DND-41 (cell line): Measurements from ENCODE around the gene SLC16A13.
"Not testable (repeated sequence)": the region's sequence is repeated elsewhere in the genome, so short reads cannot be mapped to it uniquely, and the experiment has no call there.

Experiments used
- ATAC-seq: fragments of 200-7000 bp; cut with Tn5 transposase; 3 replicates; pipeline ENCODE4 v1.9.1; 2021; ENCODE audit warnings: low read depth; ENCODE audit not compliant: insufficient read depth
- DNase-seq: peaks from one replicate; pipeline ENCODE4 v3.0.0-alpha.2; 2020
- H2AFZ ChIP-seq: 2 replicates; pipeline ENCODE4 v1.6.0; 2012; ENCODE audit warnings: low read depth, low read length
- H3K27ac ChIP-seq: 2 replicates; pipeline ENCODE4 v1.5.1; 2012; ENCODE audit warnings: low read length, inconsistent platforms
- H3K27me3 ChIP-seq: fragments of 200-600 bp; sonication (generic); 2 replicates; pipeline ENCODE4 v1.6.0; 2012; ENCODE audit warnings: low read length, mild to moderate bottlenecking, inconsistent platforms; ENCODE audit not compliant: insufficient read depth, poor library complexity
- H3K36me3 ChIP-seq: 2 replicates; pipeline ENCODE4 v1.5.1; 2012; ENCODE audit warnings: low read length, inconsistent platforms; ENCODE audit not compliant: insufficient read depth
- H3K4me1 ChIP-seq: 2 replicates; pipeline ENCODE4 v1.5.1; 2012; ENCODE audit warnings: mild to moderate bottlenecking, low read length; ENCODE audit not compliant: insufficient read depth
- H3K4me2 ChIP-seq: 2 replicates; pipeline ENCODE4 v1.6.0; 2012; ENCODE audit warnings: mild to moderate bottlenecking, moderate library complexity, low read length, inconsistent platforms; ENCODE audit not compliant: insufficient read depth
- H3K4me3 ChIP-seq, 2 experiments: fragments of 200-600 bp in 1 of 2; shearing (Covaris generic) in 1 of 2; 2 replicates each; pipeline ENCODE4 v1.5.1; 2012 to 2016; ENCODE audit warnings: inconsistent platforms in 2 of 2, low read length in 2 of 2, mild to moderate bottlenecking in 2 of 2, low read depth in 1 of 2, moderate library complexity in 1 of 2
- H3K79me2 ChIP-seq: 2 replicates; pipeline ENCODE4 v1.6.0; 2012; ENCODE audit warnings: low read length, inconsistent platforms; ENCODE audit not compliant: insufficient read depth
- H3K9ac ChIP-seq: 2 replicates; pipeline ENCODE4 v1.6.0; 2012; ENCODE audit warnings: low read depth, mild to moderate bottlenecking, inconsistent platforms, low read length, moderate library complexity
- H3K9me3 ChIP-seq: 2 replicates; pipeline ENCODE4 v1.5.1; 2012; ENCODE audit warnings: low read length, moderate library complexity, mild to moderate bottlenecking, inconsistent platforms; ENCODE audit not compliant: insufficient read depth, severe bottlenecking
- H4K20me1 ChIP-seq: 2 replicates; pipeline ENCODE4 v1.6.0; 2012; ENCODE audit warnings: low read length; ENCODE audit not compliant: insufficient read depth
- EZH2 ChIP-seq: IDR thresholded peaks from 3 replicates; pipeline ENCODE4 v1.6.1; 2012; ENCODE audit warnings: borderline replicate concordance, low read depth, mild to moderate bottlenecking, moderate library complexity, low read length, inconsistent platforms; ENCODE audit not compliant: severe bottlenecking
- TF ChIP-seq, protein P1 (sequence below): IDR thresholded peaks from 2 replicates; pipeline ENCODE4 v1.5.1; 2012; ENCODE audit warnings: borderline replicate concordance, low read length, moderate library complexity, mild to moderate bottlenecking; ENCODE audit not compliant: poor library complexity, severe bottlenecking; ENCODE audit errors: extremely low read depth

Gene SLC16A13

GRCh38 chr17:7081341-7082062, 45.7 kb downstream of the SLC16A13 start:
- Histone ChIP-seq H3K4me1 (no peaks in the 10 kb centered on the region), H3K4me2 (no peak overlapping the region), H2AFZ (no peak overlapping the region), H3K9ac (no peak overlapping the region), H3K9me3 (no peaks in the 10 kb centered on the region), H3K36me3 (no peaks in the 10 kb centered on the region), H3K27ac (no peak overlapping the region), H4K20me1 (no peaks in the 10 kb centered on the region), H3K27me3 (no peaks in the 10 kb centered on the region), H3K79me2 (no peaks in the 10 kb centered on the region), H3K4me3 (no peak overlapping the region)
- DNase-seq (peak; percentile 20), ATAC-seq (peak; percentile 33; the same call in 1 of the 3 replicates)
- no peak for TF ChIP-seq EZH2
- TF ChIP-seq, protein P1, sequence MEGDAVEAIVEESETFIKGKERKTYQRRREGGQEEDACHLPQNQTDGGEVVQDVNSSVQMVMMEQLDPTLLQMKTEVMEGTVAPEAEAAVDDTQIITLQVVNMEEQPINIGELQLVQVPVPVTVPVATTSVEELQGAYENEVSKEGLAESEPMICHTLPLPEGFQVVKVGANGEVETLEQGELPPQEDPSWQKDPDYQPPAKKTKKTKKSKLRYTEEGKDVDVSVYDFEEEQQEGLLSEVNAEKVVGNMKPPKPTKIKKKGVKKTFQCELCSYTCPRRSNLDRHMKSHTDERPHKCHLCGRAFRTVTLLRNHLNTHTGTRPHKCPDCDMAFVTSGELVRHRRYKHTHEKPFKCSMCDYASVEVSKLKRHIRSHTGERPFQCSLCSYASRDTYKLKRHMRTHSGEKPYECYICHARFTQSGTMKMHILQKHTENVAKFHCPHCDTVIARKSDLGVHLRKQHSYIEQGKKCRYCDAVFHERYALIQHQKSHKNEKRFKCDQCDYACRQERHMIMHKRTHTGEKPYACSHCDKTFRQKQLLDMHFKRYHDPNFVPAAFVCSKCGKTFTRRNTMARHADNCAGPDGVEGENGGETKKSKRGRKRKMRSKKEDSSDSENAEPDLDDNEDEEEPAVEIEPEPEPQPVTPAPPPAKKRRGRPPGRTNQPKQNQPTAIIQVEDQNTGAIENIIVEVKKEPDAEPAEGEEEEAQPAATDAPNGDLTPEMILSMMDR = no peak

- H3K9ac ChIP-seq = no peak overlapping the region
- H3K4me3 ChIP-seq = no peak overlapping the region
- no peaks in the 10 kb centered on the region for H3K79me2 ChIP-seq
- DNase-seq (no peak), ATAC-seq (no peak)
- no peak overlapping the region for H2AFZ ChIP-seq
- H3K36me3 ChIP-seq = no peaks in the 10 kb centered on the region
- no peak overlapping the region for H3K27ac ChIP-seq
- no peaks in the 10 kb centered on the region for H4K20me1 ChIP-seq
- TF ChIP-seq, protein P1 = no peak
- TF ChIP-seq EZH2 = no peak
- no peaks in the 10 kb centered on the region for H3K4me1 ChIP-seq
- no peaks in the 10 kb centered on the region for H3K27me3 ChIP-seq
- no peaks in the 10 kb centered on the region for H3K9me3 ChIP-seq
- no peak overlapping the region for H3K4me2 ChIP-seq
Measured at GRCh38 chr17:7083592-7083991, 47.8 kb downstream of the SLC16A13 start.

DNA sequence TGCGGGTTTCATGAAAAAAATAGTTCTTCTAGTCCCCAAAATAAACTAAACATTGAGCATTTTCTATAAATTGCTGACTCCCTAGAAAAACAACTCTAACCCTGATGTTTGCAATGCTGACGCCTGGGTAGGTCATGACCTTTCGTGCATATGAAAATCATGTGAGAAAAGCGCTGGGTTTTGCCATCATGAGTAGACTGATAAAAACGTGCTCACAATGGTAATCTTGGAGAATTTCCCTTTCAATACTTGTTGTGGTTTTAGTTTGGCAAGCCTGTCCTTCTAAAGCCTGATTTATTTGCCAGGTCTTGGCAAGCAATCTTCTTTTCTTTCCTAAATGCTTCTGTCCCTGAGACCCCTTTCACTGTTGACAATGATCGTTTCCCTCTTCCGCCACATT, 48.3 kb downstream of the SLC16A13 start:
- Histone ChIP-seq H2AFZ (no peak overlapping the region), H3K27ac (no peak overlapping the region), H4K20me1 (no peaks in the 10 kb centered on the region), H3K9me3 (no peaks in the 10 kb centered on the region), H3K4me1 (no peaks in the 10 kb centered on the region), H3K4me2 (no peak overlapping the region), H3K9ac (no peak overlapping the region), H3K4me3 (no peak overlapping the region), H3K27me3 (no peaks in the 10 kb centered on the region), H3K36me3 (no peaks in the 10 kb centered on the region), H3K79me2 (no peaks in the 10 kb centered on the region)
- ATAC-seq (no peak), DNase-seq (no peak)
- TF ChIP-seq, protein P1 = no peak
- TF ChIP-seq EZH2 = no peak

GRCh38 chr17:7088442-7088841, 52.6 kb downstream of the SLC16A13 start:
- not testable (repeated sequence) for H3K4me1 ChIP-seq, ATAC-seq, H3K36me3 ChIP-seq, H3K27ac ChIP-seq, DNase-seq, H3K79me2 ChIP-seq, H2AFZ ChIP-seq, H3K4me2 ChIP-seq, H3K9ac ChIP-seq, H3K27me3 ChIP-seq, H3K4me3 ChIP-seq, H3K9me3 ChIP-seq, H4K20me1 ChIP-seq

DNA sequence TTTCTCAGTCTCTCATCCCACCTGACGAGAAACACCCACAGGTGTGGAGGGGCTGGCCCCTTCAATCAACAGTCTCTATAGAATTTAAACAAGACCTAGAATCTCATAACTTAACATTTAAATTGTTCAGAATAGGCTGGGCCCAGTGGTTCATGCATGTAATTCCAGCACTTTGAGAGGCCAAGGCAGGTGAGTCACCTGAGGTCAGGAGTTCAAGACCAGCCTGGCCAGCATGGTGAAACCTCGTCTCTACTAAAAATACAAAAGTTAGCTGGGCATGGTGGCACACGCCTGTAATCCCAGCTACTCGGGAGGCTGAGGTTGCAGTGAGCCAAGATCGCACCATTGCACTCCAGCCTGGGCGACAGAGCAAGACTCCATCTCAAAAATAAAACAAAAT, 53.8 kb downstream of the SLC16A13 start:
- not testable (repeated sequence) for H3K9me3 ChIP-seq, H2AFZ ChIP-seq, H3K27ac ChIP-seq, H3K79me2 ChIP-seq, ATAC-seq, H4K20me1 ChIP-seq, H3K36me3 ChIP-seq, H3K27me3 ChIP-seq, DNase-seq, H3K4me3 ChIP-seq, H3K4me1 ChIP-seq, H3K4me2 ChIP-seq, H3K9ac ChIP-seq
